H1 (cell line): ENCODE results near the gene DCTPP1. TPM values are rescaled to one million over a fixed set of nuclear protein-coding genes. Genes with fewer than 3 reads are reported as not detected.

ENCODE experiments used
- MAFK ChIP-seq: IDR thresholded peaks from 2 replicates; pipeline ENCODE4 v1.6.1; 2012; ENCODE audit warnings: low read depth, mild to moderate bottlenecking, improper control_type of control experiment, low read length
- SP1 ChIP-seq: IDR thresholded peaks from 2 replicates; pipeline ENCODE4 v1.6.1; 2011; ENCODE audit warnings: low read depth, low read length
- polyA plus RNA-seq, 7 experiments: library from polyadenylated mRNA; depleted of rRNA in 3 of 7; stranded (reverse) in 5 of 7; unstranded in 2 of 7; fragments of >200 nt in 5 of 7; fragments of 200-250 nt in 2 of 7; gene quantifications; 1 replicate in 5 of 7; 2 replicates in 1 of 7; 4 replicates in 1 of 7; pipeline versions ENCODE4 v1.2.1 to v1.2.3, GENCODE V29; 2011 to 2013; ENCODE audit warnings: missing spikeins in 2 of 7, mixed read lengths in 2 of 7
- total RNA-seq: library from RNA; stranded (reverse); fragmentation: NEBNext Ultra II Directional; extraction: Animal tissue kit (Norgen Biotek cat#: 25700); gene quantifications from 2 replicates; pipeline ENCODE4 v1.2.1, GENCODE V29; 2021

The DCTPP1 gene
- total and polyA plus RNA-seq, 2 of the 8 experiments (the other 6 are each of a cell fraction or from before 2014, with no cell fraction given) = 94.5 to 103 TPM

- TF ChIP-seq MAFK (no peak), SP1 (peak; percentile 96)
Observed at GRCh38 chr16:30445408-30446202, 15.8 kb upstream of the DCTPP1 start, which contains the start of gene SEPHS2 (continued).
